DMS53 treated with DMSO at 0.1 percent for 48 hours (cell line): ENCODE measurements around the gene PRSS8.
A peak's percentile ranks its signal among the peaks of the same experiment; 100 is the strongest.
"Not testable (repeated sequence)": the region's sequence is repeated elsewhere in the genome, so short reads cannot be mapped to it uniquely, and the experiment has no call there.

Experiments used
- DNase-seq: peaks from one replicate; lab custom pipeline; 2025; ENCODE audit not compliant: unreplicated experiment; lab: John Stamatoyannopoulos, UW

The PRSS8 gene

DNA sequence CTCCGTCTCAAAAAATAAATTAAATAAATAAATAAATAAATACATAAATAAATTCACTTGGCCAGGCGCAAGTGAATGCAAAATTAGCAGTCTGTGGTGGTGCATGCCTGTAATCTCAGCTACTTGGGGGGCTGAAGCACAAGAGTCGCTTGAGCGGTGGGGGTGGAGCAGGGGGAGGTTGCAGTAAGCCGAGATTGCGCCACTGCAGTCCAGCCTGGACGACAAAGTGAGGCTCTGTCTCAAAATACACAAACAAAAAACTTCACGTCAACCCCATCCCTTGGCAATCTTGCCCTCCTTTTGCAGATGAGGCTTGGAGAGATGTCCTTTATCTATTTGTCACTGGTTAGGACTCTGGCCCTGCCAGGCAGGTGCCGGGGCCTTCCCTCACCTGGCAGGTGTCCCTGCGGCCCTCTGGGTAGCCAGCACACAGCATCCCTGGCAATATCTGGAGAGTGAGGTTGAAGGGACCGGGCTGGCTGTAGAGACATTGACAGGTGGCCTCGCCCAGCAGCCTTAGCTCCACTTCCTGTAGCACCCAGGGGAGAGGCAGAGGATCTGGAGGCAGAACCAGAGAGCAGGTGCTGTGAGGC is 10.0 kb upstream of the PRSS8 start:
- peak; percentile 38 for DNase-seq

DNA sequence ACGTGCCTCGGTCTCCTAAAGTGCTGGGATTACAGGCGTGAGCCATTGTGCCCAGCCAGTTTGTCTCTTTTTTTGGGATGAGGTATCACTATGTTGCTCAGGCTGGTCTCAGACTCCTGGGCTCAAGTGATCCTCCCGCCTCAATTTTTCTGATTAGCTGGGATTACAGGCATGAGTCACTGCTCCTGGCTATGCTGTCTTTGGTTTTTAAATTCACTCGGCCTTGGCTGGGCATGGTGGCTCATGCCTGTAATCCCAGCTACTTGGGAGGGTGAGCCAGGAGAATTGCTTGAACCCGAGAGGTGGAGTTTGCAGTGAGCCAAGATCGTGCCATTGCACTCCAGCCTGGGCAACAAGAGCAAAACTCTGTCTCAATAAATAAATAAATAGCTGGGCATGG is 8.9 kb upstream of the PRSS8 start:
- DNase-seq = not testable (repeated sequence)

DNA sequence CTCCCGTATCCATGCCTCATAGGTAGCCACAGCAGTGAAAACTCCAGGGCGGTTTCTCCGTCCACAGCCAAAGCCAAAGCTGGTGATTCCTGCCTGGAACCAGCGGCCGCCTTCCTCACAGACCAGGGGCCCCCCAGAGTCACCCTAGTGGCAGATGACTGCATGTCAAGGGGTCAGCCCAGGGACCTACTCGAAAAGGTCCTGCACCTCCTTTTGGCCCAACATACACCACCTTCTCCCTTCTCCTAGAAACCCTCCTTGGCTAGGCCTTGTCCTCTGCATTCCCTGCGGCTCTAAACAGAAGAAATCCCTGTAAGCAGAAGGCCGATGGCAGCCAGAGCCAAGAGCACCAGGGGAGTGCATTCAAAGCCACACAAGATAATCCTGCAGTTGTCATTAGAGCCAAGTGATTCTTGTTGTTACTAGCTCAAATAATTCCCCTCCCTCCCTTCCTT is 8.2 kb upstream of the PRSS8 start:
- no peak for DNase-seq

DNA sequence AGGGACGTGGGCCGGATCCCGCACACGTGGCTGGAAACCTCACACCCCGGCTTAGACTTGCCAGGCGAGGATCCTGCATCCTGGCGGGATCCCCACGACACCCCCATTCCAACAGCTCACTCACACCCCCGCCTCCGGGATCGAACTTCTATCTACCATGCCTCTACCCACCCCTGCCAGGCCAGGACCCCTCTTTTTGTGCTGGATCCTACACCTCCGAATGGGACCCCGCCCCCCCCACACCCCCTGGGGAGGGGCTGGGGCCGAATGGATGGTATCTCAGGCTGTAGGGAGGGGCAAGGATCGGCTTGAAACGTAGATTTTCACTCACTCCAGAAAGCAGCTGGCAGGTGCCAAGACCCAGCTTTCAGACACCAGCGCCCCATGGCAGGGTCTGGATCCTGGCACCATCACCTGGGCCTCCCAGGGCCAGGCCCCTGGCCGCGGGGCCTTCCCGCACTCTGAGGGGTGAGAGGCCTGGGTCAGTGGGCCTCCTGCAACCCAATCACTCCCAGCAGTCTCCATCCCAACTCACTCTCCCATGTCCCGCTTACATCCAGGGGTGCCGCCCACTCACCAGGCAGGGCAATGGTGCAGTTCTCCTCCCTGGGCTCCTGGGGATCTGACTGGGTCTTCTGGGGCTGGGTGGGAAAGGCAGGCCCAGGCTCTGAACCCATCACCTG is 7.6 kb upstream of the PRSS8 start:
- no peak for DNase-seq

DNA sequence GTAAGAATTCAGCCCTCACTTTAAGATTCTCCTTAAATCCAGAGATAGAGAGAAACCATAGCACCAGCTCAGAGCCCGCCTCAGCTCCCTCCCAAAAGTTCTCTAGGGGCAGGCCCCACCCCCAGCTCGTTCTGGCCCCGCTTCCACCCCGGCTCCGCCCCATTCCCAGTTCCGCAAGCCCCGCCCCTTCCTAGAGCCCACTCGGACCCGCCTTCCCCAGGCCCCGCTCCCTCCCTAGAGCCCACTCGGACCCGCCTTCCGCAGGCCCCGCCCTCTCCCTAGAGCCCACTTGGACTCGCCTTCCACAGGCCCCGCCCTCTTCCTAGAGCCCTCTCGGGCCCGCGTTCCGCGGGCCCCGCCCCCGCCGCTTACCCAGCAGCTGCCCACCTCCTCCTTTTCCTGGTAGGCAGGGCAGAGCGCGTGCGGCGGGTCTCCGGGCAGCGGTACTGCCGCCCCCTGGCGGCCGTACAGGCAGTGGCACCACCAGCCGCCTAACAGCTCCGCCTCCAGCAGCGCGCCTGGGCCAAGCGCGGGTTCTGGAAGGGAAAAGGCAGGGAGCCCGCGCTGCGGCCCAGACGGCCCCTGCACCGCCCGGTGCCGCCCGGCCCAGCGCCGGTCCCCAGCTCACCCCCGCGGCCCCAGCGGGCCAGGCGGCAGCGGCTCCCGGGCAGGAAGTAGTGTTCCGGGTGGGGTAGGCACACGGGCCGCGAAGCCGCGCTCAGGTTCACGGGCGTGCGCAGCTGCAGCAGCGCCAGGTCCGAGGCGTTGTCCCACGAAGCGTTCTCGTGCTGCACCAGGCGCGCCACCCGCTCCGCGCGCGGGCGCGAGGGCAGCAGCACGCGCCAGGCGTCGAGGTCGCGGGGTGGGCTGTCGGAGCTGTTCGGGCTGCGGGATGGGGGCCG is 6.8 kb upstream of the PRSS8 start:
- DNase-seq = peak; percentile 89

DNA sequence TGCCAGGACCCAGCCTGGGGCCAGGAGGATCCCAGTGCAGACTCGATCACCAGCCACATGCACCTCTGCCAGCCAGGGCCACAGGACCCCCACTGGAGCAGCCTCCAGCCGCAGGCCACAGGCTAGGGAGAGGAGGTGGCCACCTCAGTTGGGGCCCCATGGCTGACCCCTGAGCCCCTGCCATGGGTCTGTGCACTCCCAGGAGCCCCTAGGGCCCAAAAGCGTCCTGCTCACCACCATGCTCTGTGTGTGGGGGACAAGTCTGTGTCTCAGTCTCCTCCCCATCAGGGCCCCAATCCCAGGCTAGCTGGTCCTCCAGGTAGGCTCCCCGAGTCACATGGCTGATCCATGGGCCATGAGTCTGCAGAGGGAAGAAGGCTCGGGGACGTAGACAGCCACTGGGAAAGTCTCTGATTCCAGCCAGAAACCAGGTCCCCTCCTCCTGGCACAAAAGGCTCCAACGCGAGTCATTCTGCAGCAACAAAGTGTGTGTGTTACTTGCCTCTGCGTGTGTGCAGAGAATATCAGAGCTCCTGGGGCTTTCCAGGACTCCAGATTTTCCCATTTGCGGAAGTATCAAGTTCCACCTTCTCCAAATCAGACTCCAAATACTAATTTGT is 6.1 kb upstream of the PRSS8 start:
- DNase-seq = no peak

DNA sequence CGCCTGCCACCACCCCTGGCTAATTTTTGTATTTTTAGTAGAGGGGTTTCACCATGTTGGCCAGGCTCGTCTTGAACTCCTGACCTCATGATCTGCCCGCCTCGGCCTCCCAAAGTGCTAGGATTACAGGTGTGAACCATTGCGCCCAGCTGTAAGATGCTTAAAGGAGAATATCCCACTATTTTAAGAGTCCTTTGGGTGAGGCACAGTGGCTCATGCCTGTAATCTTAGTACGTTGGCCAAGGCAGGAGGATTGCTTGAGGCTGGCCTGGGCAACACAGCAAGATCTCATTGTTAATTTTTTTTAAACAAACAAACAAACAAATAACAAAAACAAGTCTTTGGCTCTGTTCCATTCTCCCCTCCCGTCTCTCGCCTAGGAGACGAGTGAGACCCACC is 5.5 kb upstream of the PRSS8 start:
- not testable (repeated sequence) for DNase-seq

DNA sequence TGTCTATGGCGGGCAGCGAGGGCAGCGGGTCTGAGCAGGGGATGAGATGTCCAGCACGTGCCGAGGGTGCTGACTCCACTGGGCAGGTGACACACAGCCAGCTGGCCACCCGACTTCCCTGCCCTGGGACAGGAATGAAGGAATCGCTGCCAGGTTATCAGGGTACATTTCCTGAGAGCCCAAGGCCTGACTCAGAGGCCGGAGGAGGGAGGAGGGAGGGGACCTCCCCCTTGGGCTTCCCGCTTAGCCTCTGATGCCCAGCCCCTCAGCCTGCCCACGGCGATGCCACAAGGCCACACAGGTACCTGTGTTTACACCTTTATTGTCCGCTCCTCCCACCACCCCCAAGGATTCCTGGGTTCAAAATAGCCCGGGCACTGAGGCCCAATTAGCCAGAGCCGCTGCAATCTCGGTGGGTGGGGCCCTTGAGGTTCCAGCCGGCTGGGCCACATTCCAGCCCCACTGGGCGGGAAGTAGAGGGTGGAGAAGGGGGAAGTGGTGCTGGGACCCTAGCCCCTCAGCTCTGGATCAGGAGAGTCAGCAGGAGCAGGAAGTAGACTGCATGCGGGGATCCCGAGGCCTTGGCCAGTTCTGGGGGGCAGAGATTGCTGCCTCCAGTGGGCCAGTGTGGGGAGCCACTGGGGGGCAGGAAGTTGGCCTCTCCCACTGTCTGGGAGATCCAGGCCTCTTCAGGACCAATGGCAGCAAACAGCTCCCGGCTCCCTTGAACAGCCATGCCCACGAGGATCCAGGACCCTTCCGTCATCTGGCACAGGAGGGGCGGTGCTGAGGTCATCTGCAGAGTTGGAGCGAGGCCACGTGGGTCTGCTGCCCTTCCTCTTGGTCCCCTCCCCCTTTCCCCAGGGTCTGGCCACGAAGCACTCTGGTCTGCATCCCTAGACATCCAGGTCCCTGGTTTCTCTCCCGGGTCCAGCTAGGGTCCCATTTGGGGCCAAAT is 3.4 kb upstream of the PRSS8 start:
- DNase-seq = no peak

DNA sequence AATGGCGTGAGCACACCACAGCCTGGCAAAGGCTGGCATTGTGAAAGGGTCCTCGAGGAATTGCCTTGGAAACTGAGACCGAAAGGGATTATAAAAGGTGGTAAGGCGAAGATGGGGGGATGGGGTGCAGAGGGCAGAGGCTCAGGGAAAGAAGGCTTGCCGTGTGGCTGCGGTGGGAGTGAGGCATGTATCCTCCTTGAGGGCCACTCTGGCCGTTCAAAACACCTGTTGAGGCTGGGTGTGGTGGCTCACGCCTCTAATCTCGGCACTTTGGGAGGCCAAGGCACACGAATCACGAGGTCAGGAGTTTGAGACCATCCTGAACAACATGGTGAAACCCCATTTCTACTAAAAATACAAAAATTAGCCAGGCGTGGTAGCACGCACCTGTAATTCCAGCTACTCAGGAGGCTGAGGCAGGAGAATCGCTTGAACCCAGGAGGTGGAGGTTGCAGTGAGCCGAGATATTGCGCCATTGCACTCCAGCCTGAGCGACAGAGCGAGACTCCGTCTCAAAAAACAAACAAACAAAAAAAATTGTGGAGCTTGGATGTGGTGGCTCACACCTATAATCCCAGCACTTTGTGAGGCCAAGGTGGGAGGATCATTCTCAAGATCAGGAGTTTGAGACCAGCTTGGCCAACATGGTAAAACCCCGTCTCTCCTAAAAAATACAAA is 1.4 kb upstream of the PRSS8 start:
- DNase-seq = not testable (repeated sequence)

DNA sequence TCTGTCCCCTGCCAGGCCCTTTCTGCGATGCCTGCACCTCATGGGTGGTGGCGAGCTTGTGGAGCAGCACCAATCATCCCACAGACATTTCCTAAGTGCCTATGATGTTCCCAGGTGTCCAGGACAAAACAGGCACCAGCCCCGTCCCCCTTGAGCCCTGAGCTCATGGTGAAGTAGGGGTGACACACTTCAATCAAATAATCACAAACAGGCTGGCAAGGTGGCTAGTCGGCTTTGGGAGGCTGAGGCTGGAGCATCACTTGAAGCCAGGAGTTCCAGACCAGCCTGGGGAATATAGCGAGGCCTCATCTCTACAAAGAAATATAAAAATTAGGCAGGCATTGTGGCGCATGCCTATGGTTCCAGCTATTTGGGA is 748 bp upstream of the PRSS8 start:
- no peak for DNase-seq

DNA sequence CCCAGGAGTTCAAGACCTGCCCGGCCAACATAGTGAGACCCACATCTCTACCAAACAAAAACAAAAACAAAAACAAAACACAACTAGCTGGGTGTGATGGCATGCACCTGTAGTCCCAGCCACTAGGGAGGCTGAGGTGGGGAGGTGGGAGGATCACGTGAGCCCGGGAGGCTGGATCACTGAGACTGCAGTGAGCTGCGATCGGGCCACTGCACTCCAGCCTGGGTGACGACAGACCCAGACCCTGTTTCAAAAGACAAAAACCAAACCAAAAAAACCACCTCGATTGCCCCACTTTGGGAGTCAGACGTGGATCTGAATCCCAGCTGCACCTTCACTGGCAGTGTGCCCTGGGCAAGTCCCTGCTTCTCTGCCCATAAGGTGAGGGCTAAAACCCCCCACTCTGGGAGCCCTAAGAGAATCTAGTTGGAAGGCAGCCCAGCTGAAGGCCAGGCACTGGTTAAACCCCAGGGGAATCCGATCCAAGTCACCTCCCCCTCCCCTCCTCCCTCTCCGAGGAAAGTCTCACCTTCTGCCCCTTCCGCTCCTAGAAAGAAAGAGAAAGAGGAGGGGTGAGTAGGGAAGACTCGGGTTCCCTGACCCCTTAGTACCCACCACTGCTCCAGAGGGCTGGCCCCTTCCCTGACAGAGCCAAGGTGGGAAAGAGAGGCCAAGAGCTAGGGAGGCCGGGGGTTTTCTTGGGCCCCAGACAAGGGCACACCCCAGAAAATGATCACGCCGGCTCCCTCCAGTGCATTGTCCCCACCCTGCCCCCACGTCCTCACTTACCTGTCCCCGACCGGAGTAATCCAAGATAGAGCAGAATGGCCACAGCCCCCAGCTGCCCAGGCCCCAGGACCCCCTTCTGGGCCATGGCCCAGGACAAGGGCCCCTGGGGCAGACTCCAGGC is 647 bp downstream of the PRSS8 start:
- DNase-seq = no peak

DNA sequence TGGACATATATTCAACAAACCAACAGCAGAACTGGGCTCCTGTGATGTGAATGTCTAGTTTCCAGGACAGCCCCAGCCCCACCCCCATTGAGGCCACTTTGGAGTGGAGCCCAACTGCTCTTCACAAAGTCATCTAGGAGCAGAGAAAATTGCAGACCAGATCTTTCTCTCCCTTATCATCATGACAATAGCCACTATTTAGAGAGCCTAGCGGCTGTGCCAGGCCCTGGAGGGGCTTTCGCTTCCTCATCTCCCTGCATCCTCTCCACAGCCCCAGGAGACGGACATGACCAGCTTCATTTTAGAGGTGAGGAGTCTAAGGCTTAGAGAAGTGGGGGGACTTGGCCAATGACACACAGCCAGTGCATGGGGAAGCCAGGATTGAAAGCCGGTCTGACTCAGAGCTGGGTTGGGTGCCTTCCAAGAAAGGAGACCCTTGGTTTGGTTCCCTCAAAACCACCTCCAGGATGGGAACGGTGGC is 1.4 kb downstream of the PRSS8 start:
- no peak for DNase-seq

DNA sequence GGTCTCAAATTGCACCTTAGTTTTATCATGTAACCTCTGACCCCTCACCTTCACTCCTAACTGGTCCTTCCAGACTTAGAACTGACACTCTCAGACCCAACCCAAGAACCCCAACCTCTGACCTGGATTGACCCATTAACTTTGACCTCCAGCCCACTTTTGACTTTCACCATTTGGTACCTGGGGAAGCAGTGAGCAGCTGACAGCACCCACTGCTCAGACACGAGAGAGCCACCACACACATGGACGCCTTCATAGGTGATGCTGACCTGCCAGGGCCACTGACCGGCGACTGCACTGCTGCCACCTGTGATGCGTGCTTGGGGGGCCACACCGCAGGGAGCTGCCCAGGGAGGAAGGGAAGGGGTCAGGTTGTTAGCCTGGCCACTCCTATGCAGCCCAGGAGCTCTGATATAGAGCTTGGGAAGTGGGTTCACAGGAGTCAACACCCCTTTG is 2.5 kb downstream of the PRSS8 start:
- DNase-seq = no peak

DNA sequence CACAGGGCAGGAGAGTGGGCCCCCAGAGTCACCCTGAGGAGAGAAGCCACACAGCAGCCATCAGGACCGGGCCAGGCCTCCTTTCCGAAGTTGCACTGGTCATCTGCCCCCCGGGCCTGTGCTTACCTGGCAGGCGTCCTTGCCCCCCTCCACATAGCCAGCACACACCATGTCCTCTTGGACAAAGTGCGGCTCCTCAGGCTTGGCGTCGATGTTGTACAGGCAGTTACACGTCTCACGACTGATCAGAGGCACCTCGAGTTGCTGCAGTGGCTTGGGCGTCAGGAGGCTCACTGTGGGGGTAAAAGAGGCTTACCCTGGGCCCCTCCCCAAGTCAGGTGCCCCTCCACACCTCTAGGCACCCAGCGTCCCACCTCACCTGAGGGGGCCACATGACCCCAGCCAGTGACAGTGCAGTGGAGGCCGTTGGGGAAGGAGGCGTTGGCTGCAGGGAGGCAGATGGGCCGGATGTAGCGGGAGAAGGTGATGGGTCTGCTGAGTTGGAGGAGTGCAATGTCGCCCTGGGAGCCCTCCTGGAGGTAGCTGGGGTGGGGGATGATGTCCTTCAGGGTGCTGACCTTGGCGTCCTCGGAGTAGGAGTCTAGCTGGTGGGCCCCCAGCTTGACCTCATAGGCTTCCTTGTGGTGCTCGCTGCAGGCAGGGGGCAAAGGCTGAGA is 3.1 kb downstream of the PRSS8 start:
- no peak for DNase-seq

DNA sequence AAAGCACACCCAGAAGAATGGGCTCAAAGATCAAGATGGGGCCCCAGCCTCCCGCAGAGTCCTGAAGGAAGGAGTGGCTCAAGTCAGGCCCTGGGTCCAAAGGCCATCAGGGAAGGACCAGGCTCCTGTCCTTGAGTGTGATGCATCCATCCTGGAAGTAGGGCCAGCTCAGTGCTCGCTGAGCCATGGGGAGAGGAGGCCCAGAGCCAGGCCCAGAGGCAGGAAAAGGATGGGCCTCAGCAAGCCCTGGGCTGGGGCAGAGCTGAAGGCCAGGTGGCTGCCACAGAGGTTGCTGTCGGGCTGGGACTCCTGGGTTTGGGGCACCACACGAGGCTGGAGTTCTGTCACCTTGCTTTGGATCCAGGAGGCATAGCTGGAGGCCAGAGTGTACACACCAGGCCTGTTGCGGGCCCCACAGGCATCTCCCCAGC is 3.7 kb downstream of the PRSS8 start:
- DNase-seq = no peak

DNA sequence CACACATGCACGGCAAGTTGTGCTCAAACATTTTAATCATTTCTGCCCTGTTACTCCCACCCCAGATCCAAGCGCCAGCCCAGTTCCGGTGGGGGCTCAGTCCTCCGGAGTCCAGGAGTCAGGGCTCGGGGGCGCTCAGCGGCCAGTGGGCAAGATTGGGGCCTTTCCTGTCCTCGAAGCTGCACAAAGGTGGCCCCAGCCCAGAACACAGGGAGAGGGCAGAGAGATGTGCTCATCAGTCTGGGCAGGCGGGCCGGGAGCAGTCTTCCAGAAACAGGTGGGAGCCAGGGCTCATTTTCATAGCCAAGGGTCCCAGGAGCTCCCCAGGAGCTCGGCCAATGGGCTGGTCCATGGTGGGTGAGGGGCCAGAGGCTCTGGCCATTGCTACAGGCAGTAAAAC is 4.1 kb downstream of the PRSS8 start:
- no peak for DNase-seq

DNA sequence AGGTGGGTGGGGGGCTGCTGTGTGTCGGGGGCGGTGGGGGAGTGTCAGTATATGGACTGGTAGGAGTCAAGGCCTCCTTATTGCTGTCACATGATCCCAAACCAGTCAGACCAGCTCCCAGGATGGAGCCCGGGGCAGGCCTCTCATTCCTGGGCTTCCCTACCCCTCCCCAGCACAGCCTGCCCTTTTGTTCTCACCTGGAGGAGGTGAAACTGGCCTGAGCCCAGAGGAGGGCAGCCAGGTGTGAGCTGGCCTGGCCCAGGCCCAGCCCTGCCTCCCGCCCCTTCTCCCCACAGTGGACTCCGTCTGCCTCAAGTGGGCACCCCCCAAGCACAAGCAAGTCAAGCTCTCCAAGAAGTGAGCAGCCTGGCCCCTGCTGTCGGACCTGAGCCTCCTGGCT is 4.6 kb downstream of the PRSS8 start:
- peak; percentile 84 for DNase-seq

DNA sequence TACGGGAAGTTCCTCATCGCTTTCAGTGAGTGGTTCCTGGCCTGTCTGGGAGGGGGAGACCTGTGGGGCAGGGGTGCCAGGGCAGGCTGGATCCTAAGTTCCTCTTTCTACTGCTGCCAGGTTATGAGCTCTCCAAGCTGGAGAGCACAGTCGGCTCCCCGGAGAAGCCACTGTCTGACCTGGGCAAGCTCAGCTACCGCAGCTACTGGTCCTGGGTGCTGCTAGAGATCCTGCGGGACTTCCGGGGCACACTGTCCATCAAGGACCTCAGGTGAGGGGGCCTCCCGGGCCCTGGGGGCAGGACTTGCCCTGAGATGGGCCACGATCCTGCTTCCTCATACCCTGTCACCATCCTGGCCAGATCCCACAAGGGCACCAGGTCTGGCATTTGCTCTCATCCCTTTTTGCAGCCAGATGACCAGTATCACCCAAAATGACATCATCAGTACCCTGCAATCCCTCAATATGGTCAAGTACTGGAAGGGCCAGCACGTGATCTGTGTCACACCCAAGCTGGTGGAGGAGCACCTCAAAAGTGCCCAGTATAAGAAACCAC is 5.1 kb downstream of the PRSS8 start:
- peak; percentile 56 for DNase-seq
